Hepatocyte (in vitro differentiated cells): Measurements from ENCODE around the gene NPAS2.

Experiments used
- EZH2 ChIP-seq: fragments of 200-600 bp; sonication (generic); IDR thresholded peaks from 2 replicates; pipeline ENCODE4 v1.6.1; 2016; ENCODE audit warnings: antibody characterized with exemption, mild to moderate bottlenecking, borderline replicate concordance
- TF ChIP-seq, protein P1 (sequence below): fragments of 200-600 bp; sonication (generic); IDR thresholded peaks from 2 replicates; pipeline ENCODE4 v1.5.1; 2016; ENCODE audit warnings: antibody characterized with exemption, mild to moderate bottlenecking; ENCODE audit not compliant: poor library complexity

DNA sequence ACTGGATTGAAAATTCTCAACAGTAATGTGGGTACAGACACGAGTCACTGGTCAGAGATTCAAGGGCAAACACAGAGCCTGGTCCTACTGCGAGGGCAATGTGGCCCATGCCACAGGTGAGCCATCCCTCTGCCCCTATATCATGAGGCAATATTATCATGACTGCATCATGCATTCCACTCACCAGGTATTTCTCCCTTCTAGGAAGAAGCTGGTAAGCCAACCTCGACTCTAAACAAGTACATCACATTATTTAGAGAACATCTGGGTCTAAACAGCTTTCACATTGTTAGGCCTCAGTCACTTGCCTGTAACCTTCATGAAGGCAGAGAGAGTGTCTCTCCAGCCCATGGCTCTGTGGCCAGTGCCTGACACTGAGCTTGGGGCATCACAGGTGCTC lies 167.6 kb downstream of the NPAS2 start:
- TF ChIP-seq, protein P1, sequence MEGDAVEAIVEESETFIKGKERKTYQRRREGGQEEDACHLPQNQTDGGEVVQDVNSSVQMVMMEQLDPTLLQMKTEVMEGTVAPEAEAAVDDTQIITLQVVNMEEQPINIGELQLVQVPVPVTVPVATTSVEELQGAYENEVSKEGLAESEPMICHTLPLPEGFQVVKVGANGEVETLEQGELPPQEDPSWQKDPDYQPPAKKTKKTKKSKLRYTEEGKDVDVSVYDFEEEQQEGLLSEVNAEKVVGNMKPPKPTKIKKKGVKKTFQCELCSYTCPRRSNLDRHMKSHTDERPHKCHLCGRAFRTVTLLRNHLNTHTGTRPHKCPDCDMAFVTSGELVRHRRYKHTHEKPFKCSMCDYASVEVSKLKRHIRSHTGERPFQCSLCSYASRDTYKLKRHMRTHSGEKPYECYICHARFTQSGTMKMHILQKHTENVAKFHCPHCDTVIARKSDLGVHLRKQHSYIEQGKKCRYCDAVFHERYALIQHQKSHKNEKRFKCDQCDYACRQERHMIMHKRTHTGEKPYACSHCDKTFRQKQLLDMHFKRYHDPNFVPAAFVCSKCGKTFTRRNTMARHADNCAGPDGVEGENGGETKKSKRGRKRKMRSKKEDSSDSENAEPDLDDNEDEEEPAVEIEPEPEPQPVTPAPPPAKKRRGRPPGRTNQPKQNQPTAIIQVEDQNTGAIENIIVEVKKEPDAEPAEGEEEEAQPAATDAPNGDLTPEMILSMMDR = no peak
- TF ChIP-seq EZH2 = no peak
